Measurements from ENCODE around the gene PLAAT5.

Gene PLAAT5

GRCh38 chr11:63516109-63516508, 25.1 kb upstream of the PLAAT5 start:
- H3K36me3 ChIP-seq = no peaks in the 10 kb centered on the region
- no peak overlapping the region for H3K27ac ChIP-seq
- intact Hi-C loops (cut with DNase I; ENCODE audit: low total_unique reads) = no loop called here
- DNase-seq = no peak
- no peaks in the 10 kb centered on the region for H3K9me3 ChIP-seq
- H3K4me3 ChIP-seq = no peak overlapping the region
- TF ChIP-seq CTCF (IDR thresholded peaks at IDR 0.05) = no peak
- H3K4me1 ChIP-seq = peaks cover 0 to 2% (median under 1%) of the 10 kb centered on the region in 4 donors
- no peaks in the 10 kb centered on the region for H3K27me3 ChIP-seq

GRCh38 chr11:63512816-63513215, 21.8 kb upstream of the PLAAT5 start:
- H3K27me3 ChIP-seq = no peaks in the 10 kb centered on the region
- no peaks in the 10 kb centered on the region for H3K36me3 ChIP-seq
- no peaks in the 10 kb centered on the region for H3K9me3 ChIP-seq
- no peak for DNase-seq
- intact Hi-C loops (cut with DNase I; ENCODE audit: low total_unique reads) = no loop called here
- H3K27ac ChIP-seq = no peak overlapping the region
- TF ChIP-seq CTCF (IDR thresholded peaks at IDR 0.05) = no peak
- H3K4me1 ChIP-seq = peaks cover 0 to 13% (median 7%) of the 10 kb centered on the region in 4 donors
- no peak overlapping the region for H3K4me3 ChIP-seq

- no peaks in the 10 kb centered on the region for H3K27me3 ChIP-seq
- intact Hi-C loops (cut with DNase I; ENCODE audit: low total_unique reads) = no loop called here
- H3K4me3 ChIP-seq = no peak overlapping the region
- no peak for DNase-seq
- TF ChIP-seq CTCF (IDR thresholded peaks at IDR 0.05) = no peak
- no peaks in the 10 kb centered on the region for H3K36me3 ChIP-seq
- no peak overlapping the region for H3K27ac ChIP-seq
- peaks cover 0 to 13% (median 7%) of the 10 kb centered on the region in 4 donors for H3K4me1 ChIP-seq
- no peaks in the 10 kb centered on the region for H3K9me3 ChIP-seq
Measured at GRCh38 chr11:63511048-63511748, 20.2 kb upstream of the PLAAT5 start.

GRCh38 chr11:63510360-63511047, 19.5 kb upstream of the PLAAT5 start:
- H3K36me3 ChIP-seq = no peaks in the 10 kb centered on the region
- no peaks in the 10 kb centered on the region for H3K27me3 ChIP-seq
- intact Hi-C loops (cut with DNase I; ENCODE audit: low total_unique reads) = no loop called here
- peak; percentile 8 for TF ChIP-seq CTCF (IDR thresholded peaks at IDR 0.05)
- H3K27ac ChIP-seq = no peak overlapping the region
- peak; percentile 76 to 83 for DNase-seq
- no peak overlapping the region for H3K4me3 ChIP-seq
- H3K4me1 ChIP-seq = peaks cover 0 to 13% (median 7%) of the 10 kb centered on the region in 4 donors
- no peaks in the 10 kb centered on the region for H3K9me3 ChIP-seq

GRCh38 chr11:63508745-63509144, 17.8 kb upstream of the PLAAT5 start:
- TF ChIP-seq CTCF (IDR thresholded peaks at IDR 0.05) = no peak
- Histone ChIP-seq H3K4me1 (peaks cover 0 to 20% (median 13%) of the 10 kb centered on the region in 4 donors), H3K36me3 (no peaks in the 10 kb centered on the region), H3K27ac (no peak overlapping the region), H3K4me3 (no peak overlapping the region), H3K9me3 (no peaks in the 10 kb centered on the region), H3K27me3 (no peaks in the 10 kb centered on the region)
- DNase-seq = no peak
- intact Hi-C loops (cut with DNase I; ENCODE audit: low total_unique reads) = no loop called here

All from tibial artery (tissue), 4 donors.